Endothelial cell of umbilical vein (primary cell): ENCODE data around the gene IBTK. TPM values are rescaled to one million over a fixed set of nuclear protein-coding genes. Genes with fewer than 3 reads are reported as not detected.

Experiments
- BruUV-seq: library from RNA; stranded (reverse); fragments of 400-500 nt; replicated peaks from 2 replicates; lab custom pipeline; 2021; lab: Mats Ljungman, UMichigan
- CTCF ChIA-PET: fragments of 300-600, 350-600 bp; sonication (Branson Sonifier 250); formaldehyde crosslinking; loops from one replicate; lab custom pipeline; 2021; ENCODE audit warnings: antibody characterized with exemption, inconsistent platforms; lab: Charles Lee
- POLR2A ChIA-PET: fragments of 300-600, 350-600 bp; sonication (Branson Sonifier 250); formaldehyde crosslinking; loops from one replicate; lab custom pipeline; 2021; ENCODE audit warnings: antibody characterized with exemption, inconsistent platforms; lab: Charles Lee
- DNase-seq: peaks from one replicate; pipeline ENCODE4 v3.0.0-alpha.2; 2011; ENCODE audit warnings: low read depth, low spot score
- FAIRE-seq: peaks from 2 replicates; lab custom pipeline; 2011; peaks lifted over from hg19 to GRCh38; lab: Jason Lieb, UNC
- H2AFZ ChIP-seq: 2 replicates; pipeline ENCODE4 v1.6.0; 2012; ENCODE audit warnings: low read depth, low read length, control low read depth, inconsistent platforms
- H3K27ac ChIP-seq: 2 replicates; pipeline ENCODE4 v1.5.1; 2011; ENCODE audit warnings: low read depth, mild to moderate bottlenecking, control low read depth, low read length, moderate library complexity; ENCODE audit not compliant: insufficient read depth
- H3K27me3 ChIP-seq, 2 experiments: 2 replicates each; pipeline versions ENCODE4 v1.6.0 to v1.6.1; 2011; ENCODE audit warnings: low read length in 2 of 2, mixed read lengths in 1 of 2; ENCODE audit not compliant: control insufficient read depth in 2 of 2, insufficient read depth in 2 of 2
- H3K36me3 ChIP-seq, 2 experiments: 2 replicates in 1 of 2; 3 replicates in 1 of 2; pipeline ENCODE4 v1.5.1; 2011; ENCODE audit warnings: low read length in 2 of 2, mild to moderate bottlenecking in 1 of 2, moderate library complexity in 1 of 2; ENCODE audit not compliant: control insufficient read depth in 2 of 2, insufficient read depth in 2 of 2; ENCODE audit errors: extremely low read depth in 1 of 2
- H3K4me1 ChIP-seq: 3 replicates; pipeline ENCODE4 v1.5.1; 2011; ENCODE audit warnings: mild to moderate bottlenecking, low read length; ENCODE audit not compliant: control insufficient read depth, insufficient read depth; ENCODE audit errors: extremely low read depth
- H3K4me2 ChIP-seq: 2 replicates; pipeline ENCODE4 v1.6.1; 2011; ENCODE audit warnings: low read length, control low read depth, mixed read lengths; ENCODE audit not compliant: insufficient read depth
- H3K4me3 ChIP-seq, 3 experiments: fragments of 200-600 bp in 1 of 3; sonication (generic), shearing (Covaris generic) in 1 of 3; replicated peaks in 1 of 3; 2 replicates each; pipeline ENCODE4 v1.5.1; 2011 to 2016; ENCODE audit warnings: control low read depth in 3 of 3, low read length in 3 of 3, mild to moderate bottlenecking in 2 of 3, inconsistent platforms in 1 of 3, low read depth in 1 of 3, moderate library complexity in 1 of 3; ENCODE audit not compliant: insufficient read depth in 1 of 3
- H3K79me2 ChIP-seq: 2 replicates; pipeline ENCODE4 v1.6.0; 2012; ENCODE audit warnings: low read length, inconsistent platforms; ENCODE audit not compliant: control insufficient read depth, insufficient read depth
- H3K9ac ChIP-seq: replicated peaks from 2 replicates; pipeline ENCODE3; 2011; ENCODE audit warnings: low read length, control low read depth; ENCODE audit not compliant: insufficient read depth; ENCODE audit errors: extremely low read depth
- H3K9me1 ChIP-seq: replicated peaks from 3 replicates; pipeline ENCODE4 v1.6.0; 2011; ENCODE audit warnings: mild to moderate bottlenecking, low read length; ENCODE audit not compliant: control insufficient read depth, insufficient read depth; ENCODE audit errors: extremely low read depth
- H3K9me3 ChIP-seq: replicated peaks from 2 replicates; pipeline ENCODE4 v1.5.1; 2012; ENCODE audit warnings: low read length, inconsistent platforms; ENCODE audit not compliant: control insufficient read depth, insufficient read depth
- H4K20me1 ChIP-seq: replicated peaks from 2 replicates; pipeline ENCODE3; 2011; ENCODE audit warnings: mild to moderate bottlenecking, low read length; ENCODE audit not compliant: control insufficient read depth, insufficient read depth; ENCODE audit errors: extremely low read depth
- CTCF ChIP-seq, 2 donors: IDR thresholded peaks; 1 replicate in 1 of 2; 2 replicates in 1 of 2; pipeline ENCODE4 v1.5.1; 2011; ENCODE audit warnings: low read length in 2 of 2, mild to moderate bottlenecking in 2 of 2, moderate library complexity in 2 of 2, control low read depth in 1 of 2, inconsistent platforms in 1 of 2, low read depth in 1 of 2; ENCODE audit not compliant: insufficient read depth in 1 of 2; ENCODE audit errors: extremely low read depth in 1 of 2
- EZH2 ChIP-seq: IDR thresholded peaks from 2 replicates; pipeline ENCODE4 v1.6.1; 2012; ENCODE audit warnings: borderline replicate concordance, low read depth, mild to moderate bottlenecking, moderate library complexity, low read length, inconsistent platforms; ENCODE audit not compliant: severe bottlenecking
- FOS ChIP-seq: IDR thresholded peaks from 2 replicates; pipeline ENCODE4 v1.6.1; 2011; ENCODE audit warnings: mild to moderate bottlenecking, low read length, moderate library complexity, borderline replicate concordance; ENCODE audit not compliant: insufficient read depth
- GATA2 ChIP-seq: IDR thresholded peaks from 2 replicates; pipeline ENCODE4 v1.7.0; 2011; ENCODE audit warnings: low read depth, mild to moderate bottlenecking, moderate library complexity, mixed read lengths, low read length; ENCODE audit not compliant: insufficient read length, insufficient read depth
- JUN ChIP-seq: IDR thresholded peaks from 2 replicates; pipeline ENCODE4 v1.6.1; 2011; ENCODE audit warnings: borderline replicate concordance, low read depth; ENCODE audit not compliant: insufficient read length, insufficient read depth
- MAX ChIP-seq: IDR thresholded peaks from 2 replicates; pipeline ENCODE4 v1.6.1; 2011; ENCODE audit not compliant: insufficient read depth, insufficient read length
- MYC ChIP-seq: IDR thresholded peaks from one replicate; pipeline ENCODE4 v1.6.1; 2011; ENCODE audit warnings: mild to moderate bottlenecking, low read depth, low read length
- POLR2A ChIP-seq: IDR thresholded peaks from 2 replicates; pipeline ENCODE4 v1.6.1; 2012; ENCODE audit warnings: low read depth, mild to moderate bottlenecking, control low read depth, low read length
- POLR2AphosphoS5 ChIP-seq: IDR thresholded peaks from 2 replicates; pipeline ENCODE4 v1.6.1; 2012; ENCODE audit warnings: low read depth, mild to moderate bottlenecking, control low read depth, low read length, moderate library complexity; ENCODE audit not compliant: insufficient read depth
- dilution Hi-C: fragments of 300-500 bp; cut with MboI; formaldehyde crosslinking; loops from one replicate; pipeline ENCODE4 v1.15.0; 2019; ENCODE audit warnings: low sequenced_read_pairs; ENCODE audit not compliant: extremely low pct_ligation_motif_present
- intact Hi-C: fragments of 100-400 bp; cut with micrococcal nuclease; formaldehyde crosslinking; loops from one replicate; pipeline ENCODE4 v1.10.0; 2022
- polyA plus RNA-seq, 4 experiments: library from polyadenylated mRNA; depleted of rRNA in 3 of 4; stranded (reverse) in 3 of 4; unstranded in 1 of 4; fragments of >200 nt; gene quantifications; 2 replicates each; pipeline versions ENCODE4 v1.2.1 to v1.2.3, GENCODE V29; 2011 to 2012; ENCODE audit warnings: missing spikeins in 1 of 4
- total RNA-seq: library from RNA; stranded (reverse); gene quantifications from 2 replicates; pipeline ENCODE4 v1.2.3, GENCODE V29; 2021

The IBTK gene
- total and polyA plus RNA-seq, 2 donors (not counting 3 experiments of a cell fraction or from before 2014, with no cell fraction given) = 6.7 to 30.5 TPM

DNA sequence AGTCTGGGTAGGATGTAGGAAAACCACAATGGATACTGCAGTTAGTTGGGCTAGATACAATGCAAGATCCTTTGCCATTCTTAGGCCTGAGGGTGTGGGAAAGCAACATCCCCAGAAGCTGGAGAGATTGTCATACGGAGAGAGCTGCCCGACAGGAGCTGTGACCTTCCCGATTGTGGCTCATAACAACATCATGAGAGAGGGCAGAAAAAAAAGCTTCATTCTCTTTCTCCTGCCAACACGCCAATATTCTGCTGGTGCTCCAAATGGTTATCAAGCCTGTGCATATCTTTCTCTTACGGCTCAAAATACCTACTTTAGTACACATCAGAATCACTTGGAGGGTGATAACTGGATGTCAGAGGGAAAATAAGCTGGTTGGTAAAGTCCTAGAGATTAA, 81.1 kb downstream of the IBTK start:
- no peaks in the 10 kb centered on the region for H3K4me1 ChIP-seq
- no peak overlapping the region for H2AFZ ChIP-seq
- no TSS peak for BruUV-seq
- FAIRE-seq (no peak), DNase-seq (no peak)
- TF ChIP-seq JUN = no peak
- no peak for TF ChIP-seq GATA2
- no peak for TF ChIP-seq POLR2AphosphoS5
- no peak for TF ChIP-seq MAX
- TF ChIP-seq MYC = no peak
- TF ChIP-seq EZH2 = no peak
- no peak for TF ChIP-seq CTCF (IDR thresholded peaks at IDR 0.05; ENCODE audit: extremely low read depth in 1 of 2, insufficient read depth in 1 of 2, low read depth in 1 of 2, low read length in 2 of 2)
- no peak for TF ChIP-seq FOS
- no peak for TF ChIP-seq POLR2A
- no peaks in the 10 kb centered on the region for H3K9me1 ChIP-seq
- intact Hi-C loops (no loop called here), dilution Hi-C loops (no loop called here)
- ChIA-PET CTCF (interaction anchor here (1.0 kb wide), 1 partner anchor 12 kb away, joined by 5 read pairs; no protein-coding TSS in a partner anchor), POLR2A (no interaction called here)
- H4K20me1 ChIP-seq = no peaks in the 10 kb centered on the region
- H3K36me3 ChIP-seq = peaks cover 1 to 15% of the 10 kb centered on the region in 2 experiments
- no peaks in the 10 kb centered on the region for H3K27me3 ChIP-seq
- no peak overlapping the region for H3K27ac ChIP-seq
- no peak overlapping the region for H3K9ac ChIP-seq
- H3K4me2 ChIP-seq = no peak overlapping the region
- H3K79me2 ChIP-seq = no peaks in the 10 kb centered on the region
- H3K4me3 ChIP-seq = no peak overlapping the region
- H3K9me3 ChIP-seq = no peaks in the 10 kb centered on the region
